GM20000 (cell line): ENCODE data around the gene CACNB2.
A peak's percentile ranks its signal among the peaks of the same experiment; 100 is the strongest.

Experiments used
- DNase-seq: peaks from one replicate; pipeline ENCODE4 v3.0.0; 2012; ENCODE audit warnings: low spot score
- TF ChIP-seq, protein P1 (sequence below): IDR thresholded peaks from 2 replicates; pipeline ENCODE4 v1.5.1; 2012; ENCODE audit warnings: mild to moderate bottlenecking, control low read depth; ENCODE audit errors: extremely low read depth, missing control alignments

CACNB2 gene

DNA sequence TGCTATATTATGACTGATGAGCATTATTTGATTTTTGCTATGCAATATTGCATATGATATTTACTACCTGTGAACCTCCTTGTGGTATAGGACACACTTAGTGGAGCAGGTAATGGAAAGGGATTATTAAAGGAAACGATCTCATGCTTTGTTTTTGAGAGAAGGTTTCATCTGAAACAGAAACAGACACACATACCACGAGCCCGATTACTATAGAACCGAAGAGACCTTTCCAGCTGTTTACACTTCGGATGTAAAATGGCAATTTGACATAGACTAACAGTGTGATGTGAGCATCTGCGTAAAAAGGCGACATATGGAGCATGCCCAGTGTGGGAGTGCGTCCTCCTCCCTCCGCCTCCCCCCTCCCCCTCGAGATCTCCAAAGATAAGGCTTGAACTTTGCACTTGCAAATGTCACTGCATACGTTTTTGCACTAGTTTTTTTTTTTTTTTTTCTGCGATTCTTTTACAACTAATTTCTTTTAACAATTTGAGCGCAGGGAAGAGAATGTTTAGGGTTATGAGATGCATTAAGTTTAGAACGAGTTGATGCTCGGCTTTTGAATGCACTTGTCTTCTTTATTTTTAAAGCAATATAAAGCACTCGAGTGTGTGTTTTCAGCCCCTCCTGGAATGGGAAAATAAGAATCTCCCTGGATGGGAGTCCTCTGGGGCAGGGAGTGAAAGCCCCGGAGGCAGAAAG, 260.1 kb downstream of the CACNB2 start:
- TF ChIP-seq, protein P1, sequence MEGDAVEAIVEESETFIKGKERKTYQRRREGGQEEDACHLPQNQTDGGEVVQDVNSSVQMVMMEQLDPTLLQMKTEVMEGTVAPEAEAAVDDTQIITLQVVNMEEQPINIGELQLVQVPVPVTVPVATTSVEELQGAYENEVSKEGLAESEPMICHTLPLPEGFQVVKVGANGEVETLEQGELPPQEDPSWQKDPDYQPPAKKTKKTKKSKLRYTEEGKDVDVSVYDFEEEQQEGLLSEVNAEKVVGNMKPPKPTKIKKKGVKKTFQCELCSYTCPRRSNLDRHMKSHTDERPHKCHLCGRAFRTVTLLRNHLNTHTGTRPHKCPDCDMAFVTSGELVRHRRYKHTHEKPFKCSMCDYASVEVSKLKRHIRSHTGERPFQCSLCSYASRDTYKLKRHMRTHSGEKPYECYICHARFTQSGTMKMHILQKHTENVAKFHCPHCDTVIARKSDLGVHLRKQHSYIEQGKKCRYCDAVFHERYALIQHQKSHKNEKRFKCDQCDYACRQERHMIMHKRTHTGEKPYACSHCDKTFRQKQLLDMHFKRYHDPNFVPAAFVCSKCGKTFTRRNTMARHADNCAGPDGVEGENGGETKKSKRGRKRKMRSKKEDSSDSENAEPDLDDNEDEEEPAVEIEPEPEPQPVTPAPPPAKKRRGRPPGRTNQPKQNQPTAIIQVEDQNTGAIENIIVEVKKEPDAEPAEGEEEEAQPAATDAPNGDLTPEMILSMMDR = no peak
- peak; percentile 19 for DNase-seq

DNA sequence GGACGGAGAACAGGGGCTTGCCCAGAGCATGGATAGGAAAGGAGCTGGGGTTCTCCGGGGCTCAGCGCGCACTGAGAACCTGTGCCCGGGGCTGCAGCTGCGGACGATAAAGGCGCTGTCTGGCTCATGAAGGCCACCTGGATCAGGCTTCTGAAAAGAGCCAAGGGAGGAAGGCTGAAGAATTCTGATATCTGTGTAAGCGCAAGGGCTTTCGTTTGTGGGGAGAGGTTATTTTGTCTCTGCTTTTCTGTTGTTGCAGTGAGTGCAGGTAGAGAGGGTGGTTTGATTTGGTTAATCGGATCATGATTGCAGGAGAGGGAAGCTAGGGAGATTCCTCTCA, 260.7 kb downstream of the CACNB2 start:
- TF ChIP-seq, protein P1 = no peak
- no peak for DNase-seq

DNA sequence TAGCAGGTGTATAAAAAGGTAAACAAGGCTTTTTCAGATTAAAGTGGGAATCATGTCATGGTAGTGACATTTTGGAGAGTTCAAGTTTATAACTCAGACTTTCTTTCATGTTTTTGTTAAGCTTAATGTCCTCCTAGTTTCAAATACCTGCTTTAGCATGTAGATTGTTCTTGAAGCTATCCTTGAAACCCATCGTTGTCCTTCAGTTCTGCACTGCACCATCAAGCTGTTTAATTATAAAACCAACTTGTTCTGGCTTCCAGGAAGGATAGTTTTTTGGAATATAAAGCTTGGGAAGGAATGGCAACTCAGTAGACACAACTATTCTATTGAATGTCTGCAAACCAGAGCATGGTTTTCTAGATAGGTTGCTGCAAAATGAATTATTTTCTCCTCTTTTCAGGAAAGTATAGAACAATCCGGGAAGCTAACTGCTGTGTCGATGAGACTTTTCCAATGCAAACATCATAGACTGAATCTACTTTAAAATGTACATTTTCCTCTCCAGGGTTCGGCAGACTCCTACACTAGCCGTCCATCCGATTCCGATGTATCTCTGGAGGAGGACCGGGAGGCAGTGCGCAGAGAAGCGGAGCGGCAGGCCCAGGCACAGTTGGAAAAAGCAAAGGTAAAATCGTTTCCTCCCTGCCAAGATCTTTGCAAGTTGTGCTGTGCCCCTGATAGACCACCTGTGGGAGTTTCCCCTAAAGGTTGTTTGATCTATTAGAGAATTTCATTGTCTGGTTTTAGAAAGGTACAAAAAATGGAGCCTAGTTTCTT, 261.4 kb downstream of the CACNB2 start:
- TF ChIP-seq, protein P1 = no peak
- no peak for DNase-seq

DNA sequence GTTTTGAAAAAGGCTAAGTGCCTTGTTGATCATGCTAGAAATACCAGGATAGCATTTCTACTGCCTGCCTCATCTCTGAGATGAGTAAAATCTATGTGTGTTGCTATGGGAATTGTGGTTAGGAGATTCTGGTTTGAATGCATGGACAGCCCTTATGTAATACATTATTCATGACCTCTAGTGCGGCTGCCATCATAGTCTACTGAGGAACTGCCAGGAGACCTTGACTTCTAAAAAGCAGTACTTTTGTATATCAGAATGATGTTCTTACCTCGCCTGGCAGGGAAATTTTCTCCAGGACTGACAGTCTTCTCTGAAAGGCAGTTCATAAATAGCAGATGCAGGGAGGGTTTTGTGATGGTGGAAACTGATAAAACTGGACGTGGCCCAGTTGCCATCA, 262.6 kb downstream of the CACNB2 start:
- TF ChIP-seq, protein P1 = no peak
- no peak for DNase-seq

DNA sequence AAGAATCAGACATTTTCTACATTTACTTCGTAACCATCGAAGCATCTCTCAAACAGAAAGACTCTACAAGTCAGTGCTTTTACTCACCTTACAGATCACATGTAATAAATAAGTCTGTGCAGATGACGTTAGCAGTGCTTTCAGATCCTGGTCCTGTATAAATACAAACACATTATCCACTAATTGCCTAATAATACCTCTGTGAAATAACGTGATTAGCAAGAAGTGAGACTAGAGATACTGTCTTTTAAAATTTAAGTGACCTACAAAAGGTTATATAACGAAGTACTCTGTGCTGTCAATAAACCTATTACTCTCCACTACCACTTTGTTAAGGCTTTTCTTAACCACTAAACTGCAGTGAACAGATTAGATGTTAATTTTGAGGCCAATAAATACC, 264.3 kb downstream of the CACNB2 start:
- DNase-seq = no peak
- TF ChIP-seq, protein P1 = no peak

DNA sequence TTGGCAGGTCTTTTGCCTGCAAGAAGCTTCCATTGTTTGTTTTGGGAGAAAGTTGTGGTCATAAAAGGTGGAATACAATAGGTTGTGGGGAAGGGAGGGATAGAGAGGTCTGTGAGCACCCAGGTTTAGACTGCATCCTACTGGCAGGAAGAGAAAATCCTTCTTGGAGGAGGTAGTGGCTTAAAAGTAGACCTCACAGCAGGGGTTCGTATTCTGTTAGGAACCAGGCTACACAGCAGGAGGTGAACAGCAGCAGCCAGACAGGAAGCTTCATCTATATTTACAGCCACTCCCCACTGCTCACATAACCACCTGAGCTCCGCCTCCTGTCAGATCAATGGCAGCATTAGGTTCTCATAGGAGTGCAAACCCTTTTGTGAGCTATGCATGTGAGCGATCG, 265.9 kb downstream of the CACNB2 start:
- TF ChIP-seq, protein P1 = no peak
- no peak for DNase-seq

DNA sequence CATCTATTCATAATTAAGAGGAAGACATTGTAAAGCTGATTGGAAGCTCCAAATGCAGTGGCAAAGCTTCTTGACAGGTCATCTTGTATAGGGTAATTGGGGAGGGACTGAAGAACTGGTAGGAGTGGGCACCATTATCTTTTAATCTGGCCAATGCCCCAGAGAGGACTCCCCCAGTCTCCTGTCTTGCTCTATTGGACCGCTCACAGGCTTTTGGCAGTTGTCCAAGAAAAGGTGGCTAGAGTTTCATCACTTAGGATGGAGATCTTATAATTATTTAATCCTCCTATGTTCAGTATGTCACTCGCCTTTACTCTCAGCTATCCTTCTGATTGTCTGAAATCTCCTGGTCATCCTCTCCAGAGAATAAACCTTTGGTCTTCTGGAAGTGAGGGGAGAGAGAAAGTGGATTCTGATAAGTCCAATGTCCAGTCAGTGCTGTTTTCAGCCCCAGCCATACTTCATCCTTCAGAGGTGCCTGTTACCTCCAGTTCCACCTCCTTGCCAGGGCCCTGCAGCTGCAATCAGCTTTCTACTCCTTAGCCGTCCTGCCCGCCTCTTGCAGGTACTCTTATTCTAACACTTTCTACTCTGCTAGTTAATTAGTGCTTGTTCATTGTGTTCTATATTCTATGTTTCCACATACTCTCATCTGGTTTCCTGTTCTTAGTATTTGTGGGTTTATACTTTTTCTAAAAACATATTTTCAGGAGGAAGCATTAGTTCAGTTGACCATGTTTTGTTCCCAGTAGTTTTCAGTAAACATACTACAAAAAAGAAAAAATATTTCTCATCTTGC, 269.6 kb downstream of the CACNB2 start:
- TF ChIP-seq, protein P1 = no peak
- DNase-seq = no peak
